Endothelial cell (in vitro differentiated cells): ENCODE data around the gene NAGS. TPM values are rescaled to one million over a fixed set of nuclear protein-coding genes. Genes with fewer than 3 reads are reported as not detected.
"Not testable (repeated sequence)": the region's sequence is repeated elsewhere in the genome, so short reads cannot be mapped to it uniquely, and the experiment has no call there.

Experiments
- DNase-seq: peaks from one replicate; pipeline ENCODE4 v3.0.0; 2021; ENCODE audit warnings: low spot score
- H3K27ac Mint-ChIP-seq: one replicate; pipeline ENCODE4 v1.8.0; 2021; ENCODE audit warnings: mixed read lengths, inconsistent platforms; ENCODE audit not compliant: unreplicated experiment
- H3K27me3 Mint-ChIP-seq: one replicate; pipeline ENCODE4 v1.8.0; 2021; ENCODE audit warnings: mild to moderate bottlenecking, moderate library complexity, mixed read lengths, inconsistent platforms; ENCODE audit not compliant: unreplicated experiment
- H3K36me3 Mint-ChIP-seq: one replicate; pipeline ENCODE4 v1.8.0; 2021; ENCODE audit warnings: mild to moderate bottlenecking, low read depth, mixed read lengths, inconsistent platforms; ENCODE audit not compliant: unreplicated experiment
- H3K4me1 Mint-ChIP-seq: one replicate; pipeline ENCODE4 v1.8.0; 2021; ENCODE audit warnings: mild to moderate bottlenecking, mixed read lengths, inconsistent platforms; ENCODE audit not compliant: unreplicated experiment
- H3K4me3 Mint-ChIP-seq: one replicate; pipeline ENCODE4 v1.8.0; 2021; ENCODE audit warnings: mild to moderate bottlenecking, mixed read lengths, inconsistent platforms; ENCODE audit not compliant: unreplicated experiment
- H3K9me3 Mint-ChIP-seq: one replicate; pipeline ENCODE4 v1.8.0; 2021; ENCODE audit warnings: mixed read lengths, inconsistent platforms; ENCODE audit not compliant: unreplicated experiment
- total RNA-seq: library from RNA; stranded (reverse); fragmentation: NEBNext Ultra II Directional; extraction: Animal tissue kit (Norgen Biotek cat#: 25700); gene quantifications from one replicate; pipeline ENCODE4 v1.2.1, GENCODE V29; 2021; ENCODE audit not compliant: unreplicated experiment
- TF ChIP-seq, protein P1 (sequence below): fragments of 200-600 bp; sonication (generic); IDR thresholded peaks from one replicate; pipeline ENCODE4 v1.5.0; 2021; ENCODE audit warnings: antibody characterized with exemption; ENCODE audit not compliant: unreplicated experiment

The NAGS gene
- total RNA-seq, 1 donor from 2014 or later: 1.2 TPM

DNA sequence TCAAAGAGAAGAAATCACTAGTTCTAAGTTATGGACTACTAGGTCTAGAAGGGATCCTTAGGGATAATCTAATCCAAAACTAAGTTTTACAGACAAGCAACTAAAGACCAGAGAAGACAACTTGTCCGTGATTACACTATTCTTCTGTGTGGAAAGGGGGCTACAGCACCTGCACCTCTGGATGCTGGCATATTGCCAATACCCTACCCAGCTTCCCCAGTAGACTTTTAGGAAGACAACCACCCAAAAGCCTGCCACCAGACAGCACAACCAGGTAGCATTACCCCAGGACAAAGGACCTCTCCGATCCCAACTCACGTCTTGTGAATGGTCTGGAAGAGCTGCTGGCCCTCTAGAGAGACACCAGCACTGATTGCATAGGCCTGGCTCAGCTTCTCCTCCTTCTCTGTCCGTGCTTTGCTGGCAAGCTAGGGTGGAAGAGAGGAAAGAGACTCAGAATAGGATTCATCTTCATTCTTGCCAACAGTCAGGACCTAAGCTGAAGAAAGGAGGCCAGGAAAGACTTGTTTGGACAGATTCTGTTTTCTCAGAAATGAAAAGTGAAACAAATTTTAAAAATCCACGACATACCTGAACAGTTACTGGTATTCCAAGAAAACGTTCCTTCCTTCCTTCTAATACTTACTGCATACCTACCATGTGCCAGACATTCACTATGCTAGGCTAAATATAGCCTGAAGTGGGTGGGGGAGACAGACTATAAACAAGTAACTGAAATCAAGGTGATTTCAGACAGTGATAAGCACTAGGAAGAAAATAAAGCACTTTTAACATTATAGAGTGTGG is 35.6 kb downstream of the NAGS start:
- peaks cover 18% of the 10 kb centered on the region for H3K36me3 Mint-ChIP-seq
- TF ChIP-seq, protein P1, sequence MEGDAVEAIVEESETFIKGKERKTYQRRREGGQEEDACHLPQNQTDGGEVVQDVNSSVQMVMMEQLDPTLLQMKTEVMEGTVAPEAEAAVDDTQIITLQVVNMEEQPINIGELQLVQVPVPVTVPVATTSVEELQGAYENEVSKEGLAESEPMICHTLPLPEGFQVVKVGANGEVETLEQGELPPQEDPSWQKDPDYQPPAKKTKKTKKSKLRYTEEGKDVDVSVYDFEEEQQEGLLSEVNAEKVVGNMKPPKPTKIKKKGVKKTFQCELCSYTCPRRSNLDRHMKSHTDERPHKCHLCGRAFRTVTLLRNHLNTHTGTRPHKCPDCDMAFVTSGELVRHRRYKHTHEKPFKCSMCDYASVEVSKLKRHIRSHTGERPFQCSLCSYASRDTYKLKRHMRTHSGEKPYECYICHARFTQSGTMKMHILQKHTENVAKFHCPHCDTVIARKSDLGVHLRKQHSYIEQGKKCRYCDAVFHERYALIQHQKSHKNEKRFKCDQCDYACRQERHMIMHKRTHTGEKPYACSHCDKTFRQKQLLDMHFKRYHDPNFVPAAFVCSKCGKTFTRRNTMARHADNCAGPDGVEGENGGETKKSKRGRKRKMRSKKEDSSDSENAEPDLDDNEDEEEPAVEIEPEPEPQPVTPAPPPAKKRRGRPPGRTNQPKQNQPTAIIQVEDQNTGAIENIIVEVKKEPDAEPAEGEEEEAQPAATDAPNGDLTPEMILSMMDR: no peak
- H3K4me1 Mint-ChIP-seq: peaks cover 9% of the 10 kb centered on the region
- H3K27ac Mint-ChIP-seq: no peak overlapping the region
- H3K27me3 Mint-ChIP-seq: no peaks in the 10 kb centered on the region
- H3K4me3 Mint-ChIP-seq: no peak overlapping the region
- H3K9me3 Mint-ChIP-seq: no peaks in the 10 kb centered on the region
- no peak for DNase-seq

DNA sequence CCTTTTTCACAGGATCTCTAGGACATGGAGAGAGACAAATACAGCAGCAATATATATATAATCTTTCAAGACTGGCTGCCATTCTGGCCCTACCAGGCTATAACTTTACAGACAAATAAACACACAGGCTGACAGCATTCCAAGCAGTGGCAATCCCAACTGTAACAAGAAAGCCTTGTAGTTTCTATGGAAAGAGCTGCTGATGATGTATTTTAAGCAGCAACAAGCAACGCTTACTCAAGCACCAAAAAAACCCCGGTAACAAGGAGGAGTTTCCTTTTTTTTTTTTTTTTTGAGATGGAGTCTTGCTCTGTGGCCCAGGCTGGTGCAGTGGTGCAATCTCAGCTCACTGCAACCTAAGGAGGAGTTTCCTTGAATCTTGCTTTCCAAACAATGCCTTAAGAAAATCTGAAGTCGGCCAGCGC is 38.9 kb downstream of the NAGS start:
- TF ChIP-seq, protein P1: no peak
- Mint-ChIP-seq H3K27ac (peak overlapping the region; percentile 74), H3K27me3 (no peaks in the 10 kb centered on the region), H3K4me1 (peaks cover 9% of the 10 kb centered on the region), H3K9me3 (no peaks in the 10 kb centered on the region), H3K36me3 (peaks cover 11% of the 10 kb centered on the region), H3K4me3 (no peak overlapping the region)
- no peak for DNase-seq

DNA sequence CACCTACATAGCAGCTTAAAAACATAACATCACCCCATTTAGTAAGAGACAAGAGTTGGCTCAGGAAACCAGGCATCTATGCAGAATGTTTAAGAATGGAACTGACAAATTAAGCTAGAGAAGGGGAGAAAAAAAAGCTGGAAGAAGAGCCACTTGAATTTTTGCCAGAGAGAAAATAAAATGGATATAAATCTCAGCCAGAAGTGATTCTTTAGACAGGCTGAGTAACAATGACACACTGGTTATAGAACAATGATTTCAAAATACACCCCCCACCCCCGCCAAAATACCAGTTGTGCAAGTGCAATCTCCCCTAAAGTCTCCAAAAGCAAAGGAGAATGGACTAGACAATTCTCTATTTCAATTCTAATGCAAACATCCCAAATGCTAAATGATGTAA is 39.6 kb downstream of the NAGS start:
- H3K4me3 Mint-ChIP-seq: no peak overlapping the region
- DNase-seq: no peak
- TF ChIP-seq, protein P1: no peak
- H3K27me3 Mint-ChIP-seq: no peaks in the 10 kb centered on the region
- H3K9me3 Mint-ChIP-seq: no peaks in the 10 kb centered on the region
- H3K4me1 Mint-ChIP-seq: peaks cover 9% of the 10 kb centered on the region
- peak overlapping the region; percentile 26 for H3K27ac Mint-ChIP-seq
- peaks cover 11% of the 10 kb centered on the region for H3K36me3 Mint-ChIP-seq

DNA sequence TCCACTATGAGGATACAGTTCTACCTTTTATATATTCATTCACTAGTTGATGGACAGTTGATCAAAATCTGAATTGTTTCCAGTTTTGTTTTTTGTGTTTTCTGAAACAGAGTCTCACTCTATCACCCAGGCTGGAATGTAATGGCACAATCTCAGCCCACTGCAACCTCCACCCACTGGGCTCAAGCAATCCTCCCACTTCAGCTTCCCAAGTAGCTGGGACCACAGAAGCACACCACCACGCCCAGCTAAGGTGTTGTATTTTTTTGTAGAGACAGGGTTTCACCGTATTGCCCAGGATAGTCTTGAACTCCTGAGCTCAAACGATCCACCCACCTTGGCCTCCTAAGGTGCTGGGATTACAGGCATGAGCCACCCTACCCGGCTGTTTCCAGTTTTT is 41.1 kb downstream of the NAGS start:
- H3K4me3 Mint-ChIP-seq: no peak overlapping the region
- H3K9me3 Mint-ChIP-seq: no peaks in the 10 kb centered on the region
- TF ChIP-seq, protein P1: no peak
- DNase-seq: no peak
- H3K27ac Mint-ChIP-seq: no peak overlapping the region
- no peaks in the 10 kb centered on the region for H3K27me3 Mint-ChIP-seq
- H3K36me3 Mint-ChIP-seq: peaks cover 8% of the 10 kb centered on the region
- H3K4me1 Mint-ChIP-seq: peaks cover 9% of the 10 kb centered on the region

DNA sequence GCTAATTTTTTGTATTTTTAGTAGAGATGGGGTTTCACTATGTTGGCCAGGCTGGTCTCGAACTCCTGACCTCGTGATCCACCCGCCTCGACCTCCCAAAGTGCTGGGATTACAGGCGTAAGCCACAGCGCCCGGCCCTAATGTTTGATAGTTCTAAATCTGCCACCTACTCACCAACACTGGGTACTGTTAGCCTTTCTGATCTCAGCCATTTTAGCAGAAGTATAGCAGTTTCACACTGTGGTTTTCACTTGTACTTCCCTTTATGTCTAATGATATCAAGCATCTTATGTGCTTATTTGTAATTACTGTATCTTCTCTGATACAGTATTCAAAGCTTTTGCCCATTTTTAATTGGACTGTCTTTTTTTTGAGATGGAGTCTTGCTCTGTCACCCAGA is 42.5 kb downstream of the NAGS start:
- H3K9me3 Mint-ChIP-seq, H3K27me3 Mint-ChIP-seq, DNase-seq, H3K27ac Mint-ChIP-seq, H3K4me1 Mint-ChIP-seq, H3K4me3 Mint-ChIP-seq, H3K36me3 Mint-ChIP-seq: not testable (repeated sequence)
